ENCODE results near the gene BAIAP2.

The BAIAP2 gene

DNA sequence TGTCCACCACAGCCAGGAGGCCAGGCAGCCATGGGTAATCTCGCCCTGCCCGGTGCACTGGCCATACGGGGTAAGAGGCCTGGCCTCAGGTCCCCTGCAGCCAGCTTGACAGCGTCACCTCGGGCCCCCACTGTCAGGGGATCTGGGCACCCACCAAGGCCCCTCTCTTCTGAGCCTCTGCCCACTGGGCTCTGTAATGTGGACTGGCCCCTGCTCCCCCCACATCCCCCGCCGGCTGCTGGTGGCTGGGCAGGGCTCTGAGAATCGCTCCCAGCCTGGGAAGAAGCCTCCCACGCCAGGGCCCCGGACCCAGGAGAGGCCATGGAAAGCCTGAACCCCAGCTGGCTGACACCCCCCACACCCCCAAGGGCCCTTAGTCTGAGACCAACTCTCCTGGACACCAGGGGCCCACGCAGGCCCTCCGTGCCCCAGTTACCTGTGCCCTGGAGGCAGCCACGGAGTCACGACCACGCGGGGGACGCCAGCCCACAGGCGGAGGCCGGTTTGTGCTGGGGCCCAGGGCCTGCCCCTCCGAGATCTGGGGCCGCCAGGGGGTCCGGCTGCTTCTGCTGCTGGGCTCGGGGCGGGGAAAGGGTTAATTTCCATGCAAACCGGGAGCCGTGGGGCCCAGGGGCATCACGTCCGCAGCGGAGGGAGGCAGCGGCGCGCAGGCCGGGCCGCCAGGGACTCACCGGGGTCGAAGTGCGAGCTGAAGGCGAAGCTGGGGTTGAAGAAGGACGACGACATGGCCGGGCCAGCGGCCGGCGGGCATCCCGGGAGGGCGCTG lies 130.5 kb downstream of the BAIAP2 start, which contains the start of gene PVALEF:
TSS of gene PVALEF (plus strand) at position 262 of the 787 bp plus-strand sequence. CDS start 15,720 bp downstream, outside the sequence.
- peaks cover 5% of the 10 kb centered on the region for H3K27me3 ChIP-seq (replicated peaks)
- TF ChIP-seq CTCF (IDR thresholded peaks at IDR 0.05; ENCODE audit: low read depth, low read length, missing control alignments) = no peak
- no peaks in the 10 kb centered on the region for H3K36me3 ChIP-seq (replicated peaks)
- in situ Hi-C loops (cut with HindIII; ENCODE audit: low pct_ligation_motif_present, low sequenced_read_pairs) = no loop called here
- no peak within 1 kb of the TSS for H3K27ac ChIP-seq
- DNase-seq = no peak
- no peak within 1 kb of the TSS for H3K4me3 ChIP-seq (ENCODE audit: low read depth, low read length)

GRCh38 chr17:81166033-81166492 lies 131.1 kb downstream of the BAIAP2 start, which contains the start of gene AATK:
Gene AATK, minus strand, starts transcription at chr17:81166221. Its CDS starts 229 bp downstream, at chr17:81165992.
- Histone ChIP-seq H3K27ac (no peak within 1 kb of the TSS), H3K27me3 (replicated peaks) (peaks cover 5% of the 10 kb centered on the region), H3K36me3 (replicated peaks) (no peaks in the 10 kb centered on the region), H3K4me3 (ENCODE audit: low read depth, low read length) (no peak within 1 kb of the TSS)
- DNase-seq = no peak
- no peak for TF ChIP-seq CTCF (IDR thresholded peaks at IDR 0.05; ENCODE audit: low read depth, low read length, missing control alignments)
- in situ Hi-C loops (cut with HindIII; ENCODE audit: low pct_ligation_motif_present, low sequenced_read_pairs) = no loop called here

All from brain microvascular endothelial cell (primary cell).